Measurements from ENCODE around the gene PFN3. TPM values are rescaled to one million over a fixed set of nuclear protein-coding genes. Genes with fewer than 3 reads are reported as not detected.

The PFN3 gene
- total RNA-seq, 1 experiment from 2014 or later: not detected

DNA sequence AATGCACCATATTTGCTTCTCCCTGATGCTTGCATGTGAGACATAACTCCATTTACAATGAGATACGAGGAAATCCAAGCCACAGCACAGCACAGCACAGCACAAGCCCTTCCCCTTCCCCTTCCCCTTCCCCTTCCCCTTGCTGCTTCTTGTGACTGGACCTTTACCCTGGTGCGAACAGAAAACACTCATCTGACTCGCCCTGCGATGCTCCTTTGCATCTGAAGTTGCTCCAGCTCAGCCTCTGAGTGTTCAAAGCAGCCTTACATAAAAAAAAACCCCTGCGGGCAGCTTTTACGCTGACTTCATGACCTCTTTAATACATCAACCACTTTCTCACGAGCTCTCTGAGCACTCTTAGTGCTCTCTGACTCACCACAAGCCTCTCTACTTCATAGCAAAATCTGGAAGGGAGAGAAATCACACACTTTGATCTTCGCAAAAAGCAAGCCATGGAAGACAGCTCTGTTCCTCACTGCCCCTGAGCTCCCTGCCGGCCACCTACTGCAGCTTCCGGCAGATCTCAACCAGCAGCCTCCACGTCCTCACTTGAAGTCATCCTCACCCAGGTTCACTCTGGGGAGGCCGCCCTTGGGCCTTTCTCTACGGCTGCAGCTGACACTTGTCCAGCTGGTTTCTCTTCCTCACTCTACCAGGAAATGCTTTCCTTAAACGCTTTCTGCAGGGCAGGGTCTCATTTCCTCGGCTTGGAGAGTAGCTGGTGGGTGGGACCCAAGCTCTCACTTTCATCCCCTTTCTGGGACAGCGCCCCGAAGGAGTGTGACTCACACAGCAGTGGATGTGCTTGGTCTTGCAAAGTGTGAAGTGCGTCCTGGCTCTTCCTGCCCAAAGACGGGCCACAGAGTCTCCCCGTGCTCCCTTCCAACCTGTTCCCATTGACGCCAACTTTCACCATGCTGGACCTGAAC, 11.0 kb downstream of the PFN3 start:
- Histone ChIP-seq H3K4me2 (peak overlapping the region; percentile 75), H3K79me2 (ENCODE audit: low read depth) (no peaks in the 10 kb centered on the region), H3K4me1 (replicated peaks; ENCODE audit: insufficient read depth) (peaks cover 35% of the 10 kb centered on the region), H2AFZ (peak overlapping the region; percentile 50; the same call in 1 of the 2 replicates), H3K27ac (peak overlapping the region; percentile 96), H3K9me3 (ENCODE audit: insufficient read depth, low read depth) (no peaks in the 10 kb centered on the region), H4K20me1 (ENCODE audit: insufficient read depth) (no peaks in the 10 kb centered on the region), H3K27me3 (ENCODE audit: insufficient read depth, low read depth) (no peaks in the 10 kb centered on the region), H3F3A (ENCODE audit: insufficient read depth, low read depth) (peaks cover 26% of the 10 kb centered on the region), H3K9me2 (ENCODE audit: insufficient read depth) (no peaks in the 10 kb centered on the region), H3K4me3 (peak overlapping the region; percentile 25; the same call in 1 of the 2 replicates), H3K36me3 (ENCODE audit: low read depth) (no peaks in the 10 kb centered on the region)
- peak; percentile 88 to 95 for DNase-seq
- no peak for TF ChIP-seq EZH2 (IDR thresholded peaks at IDR 0.05; ENCODE audit: low read depth)
- TF ChIP-seq, protein P1, sequence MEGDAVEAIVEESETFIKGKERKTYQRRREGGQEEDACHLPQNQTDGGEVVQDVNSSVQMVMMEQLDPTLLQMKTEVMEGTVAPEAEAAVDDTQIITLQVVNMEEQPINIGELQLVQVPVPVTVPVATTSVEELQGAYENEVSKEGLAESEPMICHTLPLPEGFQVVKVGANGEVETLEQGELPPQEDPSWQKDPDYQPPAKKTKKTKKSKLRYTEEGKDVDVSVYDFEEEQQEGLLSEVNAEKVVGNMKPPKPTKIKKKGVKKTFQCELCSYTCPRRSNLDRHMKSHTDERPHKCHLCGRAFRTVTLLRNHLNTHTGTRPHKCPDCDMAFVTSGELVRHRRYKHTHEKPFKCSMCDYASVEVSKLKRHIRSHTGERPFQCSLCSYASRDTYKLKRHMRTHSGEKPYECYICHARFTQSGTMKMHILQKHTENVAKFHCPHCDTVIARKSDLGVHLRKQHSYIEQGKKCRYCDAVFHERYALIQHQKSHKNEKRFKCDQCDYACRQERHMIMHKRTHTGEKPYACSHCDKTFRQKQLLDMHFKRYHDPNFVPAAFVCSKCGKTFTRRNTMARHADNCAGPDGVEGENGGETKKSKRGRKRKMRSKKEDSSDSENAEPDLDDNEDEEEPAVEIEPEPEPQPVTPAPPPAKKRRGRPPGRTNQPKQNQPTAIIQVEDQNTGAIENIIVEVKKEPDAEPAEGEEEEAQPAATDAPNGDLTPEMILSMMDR (conservative IDR thresholded peaks at IDR 0.05): no peak
- no TSS peak for BruUV-seq (replicated peaks)
- ChIA-PET POLR2A (ENCODE audit: unreplicated experiment) (interaction anchor here (0.6 to 1.7 kb wide), 7 partner anchors 19 to 113 kb away, joined by 3 to 23 read pairs (median 7); partner anchors contain the start of genes GRK6 and PDLIM7), CTCF (interaction anchor here (0.6 to 2.6 kb wide), 19 partner anchors 10 to 318 kb away, joined by 3 to 53 read pairs (median 5); partner anchors contain the start of gene GRK6)
- intact Hi-C loops (cut with micrococcal nuclease; ENCODE audit: unreplicated experiment): loop anchor here (1.0 to 5.0 kb wide), 7 partner anchors 13 to 275 kb away; partner anchors contain the start of genes GRK6 and LMAN2

DNA sequence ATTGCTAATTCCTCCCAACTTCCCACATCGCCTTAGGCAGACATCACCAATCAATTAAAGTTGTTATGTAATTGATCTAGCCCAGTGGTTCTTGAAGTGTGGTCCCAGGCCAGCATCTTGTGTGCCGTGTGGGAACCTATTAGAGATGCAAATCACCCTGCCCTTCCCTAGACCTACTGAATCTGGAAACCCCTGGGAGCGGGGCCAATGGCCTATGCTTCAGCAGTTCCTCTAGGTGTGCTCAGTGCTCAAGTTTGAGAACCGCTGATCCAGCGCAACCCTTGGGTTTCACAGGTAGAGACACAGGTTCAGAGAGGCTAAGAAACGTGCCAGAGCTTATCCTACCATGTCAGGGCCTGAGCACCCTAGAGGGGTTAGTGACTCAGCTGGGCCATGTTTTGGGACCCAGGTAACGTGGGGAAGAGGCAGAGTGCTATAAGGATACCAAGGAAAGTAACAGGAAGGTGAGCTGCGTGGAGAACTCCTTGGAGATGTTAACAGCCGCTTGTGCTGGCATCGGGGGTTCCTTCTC, 11.9 kb downstream of the PFN3 start:
- peak overlapping the region; percentile 75 for H3K4me2 ChIP-seq
- no peak overlapping the region; the same call in 1 of the 2 replicates for H3K4me3 ChIP-seq
- no peaks in the 10 kb centered on the region for H3K27me3 ChIP-seq (ENCODE audit: insufficient read depth, low read depth)
- no peaks in the 10 kb centered on the region for H3K9me3 ChIP-seq (ENCODE audit: insufficient read depth, low read depth)
- H2AFZ ChIP-seq: no peak overlapping the region
- H4K20me1 ChIP-seq (ENCODE audit: insufficient read depth): no peaks in the 10 kb centered on the region
- DNase-seq: no peak
- peak overlapping the region; percentile 96 for H3K27ac ChIP-seq
- TF ChIP-seq, protein P1 (conservative IDR thresholded peaks at IDR 0.05): no peak
- no peak for TF ChIP-seq EZH2 (IDR thresholded peaks at IDR 0.05; ENCODE audit: low read depth)
- intact Hi-C loops (cut with micrococcal nuclease; ENCODE audit: unreplicated experiment): loop anchor here (2.0 kb wide), 1 partner anchor 274 kb away; no protein-coding TSS in a partner anchor
- no peaks in the 10 kb centered on the region for H3K36me3 ChIP-seq (ENCODE audit: low read depth)
- ChIA-PET CTCF (interaction anchor here (2.2 to 2.3 kb wide), 3 partner anchors 10 to 59 kb away, joined by 10 to 42 read pairs (median 17); no protein-coding TSS in a partner anchor), POLR2A (ENCODE audit: unreplicated experiment) (interaction anchor here (1.7 kb wide), 1 partner anchor 18 kb away, joined by 16 read pairs; no protein-coding TSS in a partner anchor)
- no peaks in the 10 kb centered on the region for H3K79me2 ChIP-seq (ENCODE audit: low read depth)
- H3F3A ChIP-seq (ENCODE audit: insufficient read depth, low read depth): peaks cover 26% of the 10 kb centered on the region
- peaks cover 35% of the 10 kb centered on the region for H3K4me1 ChIP-seq (replicated peaks; ENCODE audit: insufficient read depth)
- no TSS peak for BruUV-seq (replicated peaks)
- H3K9me2 ChIP-seq (ENCODE audit: insufficient read depth): no peaks in the 10 kb centered on the region

DNA sequence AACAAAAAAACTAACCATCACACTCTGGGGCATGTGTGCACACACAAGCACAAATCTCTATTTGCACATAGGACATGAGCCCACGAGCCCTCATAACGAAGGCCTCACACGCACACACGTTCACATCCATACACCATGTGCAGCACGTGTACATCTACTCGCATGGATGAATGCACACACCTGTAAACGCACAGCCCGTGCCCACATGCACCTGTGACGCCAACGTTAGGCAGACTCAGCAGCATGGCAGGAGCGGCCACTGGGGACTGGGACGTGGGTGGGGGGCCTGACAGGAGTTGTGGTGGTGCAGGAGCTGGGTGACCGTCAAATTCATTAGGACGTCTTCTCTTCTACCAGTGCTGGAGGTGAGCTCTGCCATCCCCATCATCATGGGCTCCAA, 13.1 kb downstream of the PFN3 start:
- no peak overlapping the region for H2AFZ ChIP-seq
- ChIA-PET CTCF (no interaction called here), POLR2A (ENCODE audit: unreplicated experiment) (no interaction called here)
- no peak for TF ChIP-seq EZH2 (IDR thresholded peaks at IDR 0.05; ENCODE audit: low read depth)
- TF ChIP-seq, protein P1 (conservative IDR thresholded peaks at IDR 0.05): no peak
- H3K79me2 ChIP-seq (ENCODE audit: low read depth): no peaks in the 10 kb centered on the region
- intact Hi-C loops (cut with micrococcal nuclease; ENCODE audit: unreplicated experiment): no loop called here
- BruUV-seq (replicated peaks): no TSS peak
- no peaks in the 10 kb centered on the region for H4K20me1 ChIP-seq (ENCODE audit: insufficient read depth)
- no peaks in the 10 kb centered on the region for H3K36me3 ChIP-seq (ENCODE audit: low read depth)
- H3K27ac ChIP-seq: no peak overlapping the region
- H3K27me3 ChIP-seq (ENCODE audit: insufficient read depth, low read depth): no peaks in the 10 kb centered on the region
- no peaks in the 10 kb centered on the region for H3K9me2 ChIP-seq (ENCODE audit: insufficient read depth)
- no peak overlapping the region for H3K4me2 ChIP-seq
- H3F3A ChIP-seq (ENCODE audit: insufficient read depth, low read depth): peaks cover 26% of the 10 kb centered on the region
- no peak for DNase-seq
- no peak overlapping the region for H3K4me3 ChIP-seq
- peaks cover 35% of the 10 kb centered on the region for H3K4me1 ChIP-seq (replicated peaks; ENCODE audit: insufficient read depth)
- no peaks in the 10 kb centered on the region for H3K9me3 ChIP-seq (ENCODE audit: insufficient read depth, low read depth)
